ENCODE results near the gene CFAP45. TPM values are rescaled to one million over a fixed set of nuclear protein-coding genes. Genes with fewer than 3 reads are reported as not detected.

The CFAP45 gene
- total and polyA plus RNA-seq, 2 experiments from 2014 or later, result 0.43 TPM; not detected in 1

GRCh38 chr1:159930634-159931033 lies 30.7 kb upstream of the CFAP45 start:
- H3K4me2 ChIP-seq, result no peak overlapping the region
- TF ChIP-seq EZH2phosphoT487 (IDR thresholded peaks at IDR 0.05; ENCODE audit: low read depth, severe bottlenecking, unreplicated experiment) (no peak), EZH2 (IDR thresholded peaks at IDR 0.05; ENCODE audit: borderline replicate concordance) (no peak)
- TF ChIP-seq, protein P1, sequence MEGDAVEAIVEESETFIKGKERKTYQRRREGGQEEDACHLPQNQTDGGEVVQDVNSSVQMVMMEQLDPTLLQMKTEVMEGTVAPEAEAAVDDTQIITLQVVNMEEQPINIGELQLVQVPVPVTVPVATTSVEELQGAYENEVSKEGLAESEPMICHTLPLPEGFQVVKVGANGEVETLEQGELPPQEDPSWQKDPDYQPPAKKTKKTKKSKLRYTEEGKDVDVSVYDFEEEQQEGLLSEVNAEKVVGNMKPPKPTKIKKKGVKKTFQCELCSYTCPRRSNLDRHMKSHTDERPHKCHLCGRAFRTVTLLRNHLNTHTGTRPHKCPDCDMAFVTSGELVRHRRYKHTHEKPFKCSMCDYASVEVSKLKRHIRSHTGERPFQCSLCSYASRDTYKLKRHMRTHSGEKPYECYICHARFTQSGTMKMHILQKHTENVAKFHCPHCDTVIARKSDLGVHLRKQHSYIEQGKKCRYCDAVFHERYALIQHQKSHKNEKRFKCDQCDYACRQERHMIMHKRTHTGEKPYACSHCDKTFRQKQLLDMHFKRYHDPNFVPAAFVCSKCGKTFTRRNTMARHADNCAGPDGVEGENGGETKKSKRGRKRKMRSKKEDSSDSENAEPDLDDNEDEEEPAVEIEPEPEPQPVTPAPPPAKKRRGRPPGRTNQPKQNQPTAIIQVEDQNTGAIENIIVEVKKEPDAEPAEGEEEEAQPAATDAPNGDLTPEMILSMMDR (IDR thresholded peaks at IDR 0.05; ENCODE audit: poor library complexity), result no peak
- no peaks in the 10 kb centered on the region for H3K9me3 ChIP-seq (ENCODE audit: low read depth)
- no peaks in the 10 kb centered on the region for H3K27me3 ChIP-seq
- peaks cover 7% of the 10 kb centered on the region for H3K4me1 ChIP-seq (ENCODE audit: insufficient read depth)
- H3K9me2 ChIP-seq (replicated peaks; ENCODE audit: insufficient read depth), result no peaks in the 10 kb centered on the region
- H4K20me1 ChIP-seq (ENCODE audit: insufficient read depth, poor library complexity, severe bottlenecking), result no peaks in the 10 kb centered on the region
- DNase-seq (ENCODE audit: low spot score), result no peak
- WGBS (ENCODE audit: low lambda C conversion rate, missing lambda C conversion rate), result 94% methylated on average over 8 of the region's 8 CpGs
- H3K36me3 ChIP-seq (replicated peaks; ENCODE audit: insufficient read depth, low read depth), result no peaks in the 10 kb centered on the region
- H2AFZ ChIP-seq, result no peak overlapping the region
- no peak overlapping the region for H3K4me3 ChIP-seq
- H3K27ac ChIP-seq, result no peak overlapping the region
- H3K79me2 ChIP-seq, result no peaks in the 10 kb centered on the region

GRCh38 chr1:159930216-159930615 lies 30.3 kb upstream of the CFAP45 start:
- no peak overlapping the region for H2AFZ ChIP-seq
- no peaks in the 10 kb centered on the region for H4K20me1 ChIP-seq (ENCODE audit: insufficient read depth, poor library complexity, severe bottlenecking)
- H3K9me2 ChIP-seq (replicated peaks; ENCODE audit: insufficient read depth), result no peaks in the 10 kb centered on the region
- TF ChIP-seq EZH2phosphoT487 (IDR thresholded peaks at IDR 0.05; ENCODE audit: low read depth, severe bottlenecking, unreplicated experiment) (no peak), EZH2 (IDR thresholded peaks at IDR 0.05; ENCODE audit: borderline replicate concordance) (no peak)
- TF ChIP-seq, protein P1 (IDR thresholded peaks at IDR 0.05; ENCODE audit: poor library complexity), result no peak
- H3K4me3 ChIP-seq, result no peak overlapping the region
- no peaks in the 10 kb centered on the region for H3K27me3 ChIP-seq
- no peak overlapping the region for H3K4me2 ChIP-seq
- H3K27ac ChIP-seq, result no peak overlapping the region
- peaks cover 7% of the 10 kb centered on the region for H3K4me1 ChIP-seq (ENCODE audit: insufficient read depth)
- H3K79me2 ChIP-seq, result no peaks in the 10 kb centered on the region
- H3K9me3 ChIP-seq (ENCODE audit: low read depth), result no peaks in the 10 kb centered on the region
- DNase-seq (ENCODE audit: low spot score), result no peak
- WGBS (ENCODE audit: low lambda C conversion rate, missing lambda C conversion rate), result 90% methylated on average over 10 of the region's 11 CpGs
- H3K36me3 ChIP-seq (replicated peaks; ENCODE audit: insufficient read depth, low read depth), result no peaks in the 10 kb centered on the region

DNA sequence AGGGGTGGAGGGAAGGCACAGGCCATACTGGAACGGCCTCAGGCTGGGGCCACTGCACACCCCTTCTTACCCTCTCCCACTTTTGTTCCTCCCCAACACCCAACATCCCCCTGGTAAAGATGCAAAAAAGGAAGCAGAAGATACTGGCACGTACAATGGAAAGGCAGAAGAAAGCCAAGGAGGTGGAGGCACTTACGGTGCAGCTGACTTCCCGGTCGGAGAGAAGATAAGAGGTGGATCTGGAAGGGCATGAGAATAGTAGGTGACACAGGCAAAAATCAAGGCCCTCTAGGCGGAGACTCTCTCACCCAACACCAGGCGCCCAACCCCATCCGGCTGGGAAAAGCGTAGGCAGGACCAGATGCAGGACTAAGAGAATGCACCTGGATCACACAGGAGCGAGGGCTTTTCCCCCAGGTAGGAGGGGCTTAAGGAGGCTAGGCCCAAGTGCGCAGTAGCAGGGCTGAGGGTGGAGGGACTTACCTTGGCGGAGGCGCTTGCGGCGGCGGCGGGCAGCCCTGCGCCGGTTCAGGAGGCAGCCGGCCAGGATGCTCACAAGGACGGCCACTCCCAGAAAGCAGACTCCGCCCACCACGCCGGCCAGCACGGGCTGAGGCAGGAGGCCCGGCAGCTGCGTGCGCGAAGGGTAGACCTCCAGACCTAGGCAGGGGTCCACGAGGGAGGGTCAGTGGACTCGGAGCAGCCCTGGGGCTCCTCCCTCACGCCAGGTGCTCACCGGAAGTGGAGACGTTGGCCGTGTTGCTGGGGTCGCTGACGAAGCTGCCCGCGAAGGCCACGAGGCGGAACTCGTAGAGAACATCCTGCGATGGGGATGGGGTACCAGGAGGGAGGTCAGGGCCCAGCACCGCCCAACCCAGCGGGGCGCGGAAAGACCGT lies 29.4 kb upstream of the CFAP45 start:
- Histone ChIP-seq H3K27me3 (no peaks in the 10 kb centered on the region), H3K4me2 (no peak overlapping the region), H4K20me1 (ENCODE audit: insufficient read depth, poor library complexity, severe bottlenecking) (no peaks in the 10 kb centered on the region), H3K27ac (no peak overlapping the region), H2AFZ (no peak overlapping the region), H3K9me2 (replicated peaks; ENCODE audit: insufficient read depth) (no peaks in the 10 kb centered on the region), H3K4me1 (ENCODE audit: insufficient read depth) (peaks cover 10% of the 10 kb centered on the region), H3K36me3 (replicated peaks; ENCODE audit: insufficient read depth, low read depth) (no peaks in the 10 kb centered on the region), H3K9me3 (ENCODE audit: low read depth) (no peaks in the 10 kb centered on the region), H3K4me3 (no peak overlapping the region), H3K79me2 (peaks cover 6% of the 10 kb centered on the region)
- no peak for DNase-seq (ENCODE audit: low spot score)
- 86% methylated on average over 43 of the region's 48 CpGs for WGBS (ENCODE audit: low lambda C conversion rate, missing lambda C conversion rate)
- TF ChIP-seq EZH2 (IDR thresholded peaks at IDR 0.05; ENCODE audit: borderline replicate concordance), result no peak
- TF ChIP-seq EZH2phosphoT487 (IDR thresholded peaks at IDR 0.05; ENCODE audit: low read depth, severe bottlenecking, unreplicated experiment), result no peak
- TF ChIP-seq, protein P1 (IDR thresholded peaks at IDR 0.05; ENCODE audit: poor library complexity), result no peak
